HepG2 (cell line): Measurements from ENCODE around the gene ELP5. TPM values are rescaled to one million over a fixed set of nuclear protein-coding genes. Genes with fewer than 3 reads are reported as not detected.

Experiments
- AKAP8 ChIP-seq: sonication (generic); formaldehyde crosslinking; IDR thresholded peaks from 2 replicates; pipeline ENCODE4 v1.5.1; 2020; ENCODE audit warnings: mild to moderate bottlenecking, missing genetic modification reagents
- ARID5B ChIP-seq: IDR thresholded peaks from 2 replicates; pipeline ENCODE4 v1.4.0; 2020; ENCODE audit warnings: mild to moderate bottlenecking, missing genetic modification reagents
- BATF2 ChIP-seq: sonication (generic); formaldehyde crosslinking; IDR thresholded peaks from 2 replicates; pipeline ENCODE4 v1.8.0; 2022; ENCODE audit warnings: mild to moderate bottlenecking, missing genetic modification reagents, moderate library complexity
- BHLHE40 ChIP-seq: IDR thresholded peaks from 2 replicates; pipeline ENCODE4 v1.6.1; 2011; ENCODE audit warnings: low read length, improper control_type of control experiment
- CCAR2 ChIP-seq: fragments of 200-400 bp; formaldehyde crosslinking; optimal IDR thresholded peaks from 2 replicates; pipeline ENCODE3; 2018; ENCODE audit warnings: low read depth, mild to moderate bottlenecking, low read length, moderate library complexity
- CCDC6 ChIP-seq: sonication (generic); formaldehyde crosslinking; IDR thresholded peaks from 2 replicates; pipeline ENCODE4 v1.8.1; 2022; ENCODE audit warnings: mild to moderate bottlenecking, missing genetic modification reagents, moderate library complexity
- CHD2 ChIP-seq: IDR thresholded peaks from 2 replicates; pipeline ENCODE4 v1.6.1; 2011; ENCODE audit warnings: low read depth, low read length, improper control_type of control experiment
- ETV6 ChIP-seq: sonication (generic); formaldehyde crosslinking; conservative IDR thresholded peaks from 2 replicates; pipeline ENCODE4 v1.4.0; 2020; ENCODE audit warnings: missing genetic modification reagents
- HOXA3 ChIP-seq: sonication (generic); formaldehyde crosslinking; IDR thresholded peaks from 2 replicates; pipeline ENCODE4 v1.5.0; 2020; ENCODE audit warnings: missing genetic modification reagents
- NKX3-1 ChIP-seq: sonication (generic); formaldehyde crosslinking; IDR thresholded peaks from 2 replicates; pipeline ENCODE4 v1.5.0; 2020; ENCODE audit warnings: missing genetic modification reagents
- NONO ChIP-seq, 2 experiments: fragments of 450-650 bp in 1 of 2; sonication (generic) in 1 of 2; formaldehyde crosslinking in 1 of 2; IDR thresholded peaks in 1 of 2; conservative IDR thresholded peaks in 1 of 2; 2 replicates each; pipeline versions ENCODE4 v1.6.1 to v1.8.0; 2017 to 2022; ENCODE audit warnings: mild to moderate bottlenecking in 1 of 2, missing genetic modification reagents in 1 of 2, moderate library complexity in 1 of 2
- PHF20 ChIP-seq: sonication (generic); formaldehyde crosslinking; IDR thresholded peaks from 2 replicates; pipeline ENCODE4 v1.5.0; 2020; ENCODE audit warnings: mild to moderate bottlenecking, missing genetic modification reagents
- SAFB2 ChIP-seq: sonication (generic); formaldehyde crosslinking; IDR thresholded peaks from 2 replicates; pipeline ENCODE4 v1.5.1; 2020; ENCODE audit warnings: missing genetic modification reagents, low read depth, mild to moderate bottlenecking, borderline replicate concordance
- SKI ChIP-seq: fragments of 450-650 bp; IDR thresholded peaks from one replicate; pipeline ENCODE4 v1.6.1; 2018; ENCODE audit warnings: mild to moderate bottlenecking; ENCODE audit not compliant: partially characterized antibody
- SYNCRIP ChIP-seq: fragments of 200-400 bp; formaldehyde crosslinking; IDR thresholded peaks from 2 replicates; pipeline ENCODE4 v1.6.1; 2018; ENCODE audit warnings: mild to moderate bottlenecking, low read depth, low read length; ENCODE audit not compliant: insufficient read depth
- TERF1 ChIP-seq: sonication (generic); formaldehyde crosslinking; IDR thresholded peaks from 2 replicates; pipeline ENCODE4 v1.8.0; 2022; ENCODE audit warnings: mild to moderate bottlenecking, missing genetic modification reagents, moderate library complexity
- TFDP1 ChIP-seq: IDR thresholded peaks from 2 replicates; pipeline ENCODE4 v1.6.1; 2016; ENCODE audit warnings: missing compliant biosample characterization, missing genetic modification reagents, borderline replicate concordance
- ZNF652 ChIP-seq: IDR thresholded peaks from 2 replicates; pipeline ENCODE4 v1.6.1; 2016; ENCODE audit warnings: low read depth, borderline replicate concordance
- polyA plus RNA-seq, 8 experiments: library from polyadenylated mRNA; depleted of rRNA in 3 of 8; stranded (reverse) in 7 of 8; unstranded in 1 of 8; fragments of >200 nt; fragmentation: Illumina TruSeq in 4 of 8; extraction: Trizol in 4 of 8; gene quantifications; 2 replicates each; pipeline versions ENCODE4 v1.2.1 to v1.2.3, GENCODE V29; 2011 to 2016; ENCODE audit warnings: low read depth in 4 of 8, missing spikeins in 1 of 8, mixed read lengths in 1 of 8; ENCODE audit not compliant: insufficient read depth in 1 of 8
- total RNA-seq, 5 experiments: library from RNA; depleted of rRNA; stranded (reverse); fragments of >200 nt; fragmentation: Illumina TruSeq; extraction: Trizol; gene quantifications; 2 replicates each; pipeline ENCODE4 v1.2.3, GENCODE V29; 2016; ENCODE audit warnings: low read depth in 1 of 5

The ELP5 gene
- total and polyA plus RNA-seq, 2 of the 13 experiments (the other 11 are each of a cell fraction or from before 2014, with no cell fraction given): 67.6 to 69.8 TPM

GRCh38 chr17:7296189-7296861 lies 44.3 kb downstream of the ELP5 start (continued):
- TF ChIP-seq ARID5B (CRISPR knock-in tag): peak; percentile 44; the same call in 1 of the 2 replicates
- TF ChIP-seq NKX3-1: 0 out of 2 replicates have a peak, but pooled peaks have one; percentile 51
- peak; percentile 63 for TF ChIP-seq SKI
- no peak for TF ChIP-seq NONO (IDR thresholded peaks at IDR 0.05)
- TF ChIP-seq NONO (CRISPR knock-in tag; conservative IDR thresholded peaks at IDR 0.05): peak; percentile 70
- no peak; the same call in 1 of the 2 replicates for TF ChIP-seq SAFB2 (CRISPR knock-in tag)
- TF ChIP-seq PHF20 (CRISPR knock-in tag): no peak
- 0 out of 2 replicates have a peak, but pooled peaks have one; percentile 41 for TF ChIP-seq AKAP8
- TF ChIP-seq BHLHE40: peak; percentile 86
- TF ChIP-seq ETV6: peak; percentile 52; the same call in 1 of the 2 replicates
- peak; percentile 75; the same call in 1 of the 2 replicates for TF ChIP-seq TFDP1 (CRISPR knock-in tag)
- TF ChIP-seq SYNCRIP: no peak
- TF ChIP-seq CCDC6: peak; percentile 76
- no peak for TF ChIP-seq ZNF652 (CRISPR knock-in tag)
- no peak for TF ChIP-seq TERF1 (CRISPR knock-in tag)
- TF ChIP-seq HOXA3 (CRISPR knock-in tag): peak; percentile 77
- no peak for TF ChIP-seq CCAR2
- no peak for TF ChIP-seq CHD2
- TF ChIP-seq BATF2: 0 out of 2 replicates have a peak, but pooled peaks have one; percentile 76
